HL-60/S4 treated with phorbol 12-myristate 13-acetate at 8.2 ng/mL for 4 days and 3 days (cell line): Measurements from ENCODE around the gene FRMD4A.
"Not testable (repeated sequence)": the region's sequence is repeated elsewhere in the genome, so short reads cannot be mapped to it uniquely, and the experiment has no call there.

Experiments used
- in situ Hi-C: fragments of 300-500 bp; cut with MboI; formaldehyde crosslinking; loops from 2 replicates; pipeline ENCODE4 v1.15.0; 2022; ENCODE audit warnings: low sequenced_read_pairs

Gene FRMD4A

GRCh38 chr10:14066106-14066505 lies 264.6 kb downstream of the FRMD4A start:
- in situ Hi-C loops: no loop called here

GRCh38 chr10:14063531-14064285 lies 267.0 kb downstream of the FRMD4A start:
- in situ Hi-C loops: no loop called here

GRCh38 chr10:14062528-14063260 lies 268.0 kb downstream of the FRMD4A start:
- in situ Hi-C loops: no loop called here

GRCh38 chr10:14060320-14061070 lies 270.2 kb downstream of the FRMD4A start:
- in situ Hi-C loops: no loop called here

- in situ Hi-C loops: no loop called here
Measured at GRCh38 chr10:14056610-14057332, 274.0 kb downstream of the FRMD4A start.

GRCh38 chr10:14052931-14053330 lies 277.8 kb downstream of the FRMD4A start:
- in situ Hi-C loops: no loop called here

- in situ Hi-C loops: no loop called here
Measured at GRCh38 chr10:14050598-14050997, 280.1 kb downstream of the FRMD4A start.

- in situ Hi-C loops: no loop called here
Measured at GRCh38 chr10:14048930-14049613, 281.7 kb downstream of the FRMD4A start.

GRCh38 chr10:14047431-14047830 lies 283.3 kb downstream of the FRMD4A start:
- in situ Hi-C loops: no loop called here

- in situ Hi-C loops: not testable (repeated sequence)
Measured at GRCh38 chr10:14042051-14042450, 288.7 kb downstream of the FRMD4A start.

- in situ Hi-C loops: no loop called here
Measured at GRCh38 chr10:14040787-14041631, 289.7 kb downstream of the FRMD4A start.

- in situ Hi-C loops: no loop called here
Measured at GRCh38 chr10:14039968-14040668, 290.6 kb downstream of the FRMD4A start.

- in situ Hi-C loops: no loop called here
Measured at GRCh38 chr10:14036233-14036632, 294.5 kb downstream of the FRMD4A start.

- in situ Hi-C loops: no loop called here
Measured at GRCh38 chr10:14035506-14035905, 295.2 kb downstream of the FRMD4A start.

GRCh38 chr10:14032406-14032998 lies 298.2 kb downstream of the FRMD4A start:
- in situ Hi-C loops: no loop called here

- in situ Hi-C loops: no loop called here
Measured at GRCh38 chr10:14026325-14026724, 304.4 kb downstream of the FRMD4A start.

- in situ Hi-C loops: no loop called here
Measured at GRCh38 chr10:14025283-14026189, 305.2 kb downstream of the FRMD4A start.
